Measurements from ENCODE around the gene RIC1.

- TF ChIP-seq CTCF (conservative IDR thresholded peaks at IDR 0.05 in 1 of 2, IDR thresholded peaks at IDR 0.05 in 1 of 2; ENCODE audit: low read depth in 1 of 2, low read length in 2 of 2) (no peak), EZH2 (IDR thresholded peaks at IDR 0.05; ENCODE audit: low read length, missing control alignments) (no peak)
Measured at GRCh38 chr9:5820425-5820824, 191.5 kb downstream of the RIC1 start.
